Measurements from ENCODE around the gene MESP1. TPM values are rescaled to one million over a fixed set of nuclear protein-coding genes. Genes with fewer than 3 reads are reported as not detected.

The MESP1 gene
- total and polyA plus RNA-seq, 2 of the 13 experiments (the other 11 are each of a cell fraction or from before 2014, with no cell fraction given): not detected

GRCh38 chr15:89745768-89746167, 5.3 kb downstream of the MESP1 start:
- ChIA-PET POLR2A (no interaction called here), CTCF (ENCODE audit: low intra/inter-chr PET ratio, low total read pairs) (no interaction called here)
- Histone ChIP-seq H3K27me3 (ENCODE audit: control insufficient read depth in 1 of 2, insufficient read depth in 2 of 2, low read length in 2 of 2) (peaks cover 12 to 54% of the 10 kb centered on the region in 2 experiments; a peak in 4 of 5 replicates), H3K4me1 (ENCODE audit: insufficient read depth, low read length) (no peaks in the 10 kb centered on the region), H3K27ac (ENCODE audit: extremely low read length, insufficient read depth, low read length) (no peak overlapping the region), H3K79me2 (ENCODE audit: insufficient read depth, low read length) (no peaks in the 10 kb centered on the region), H4K20me1 (ENCODE audit: insufficient read depth, low read length) (no peaks in the 10 kb centered on the region), H2AFZ (ENCODE audit: low read length) (no peak overlapping the region), H3K9me3 (ENCODE audit: low read length) (no peaks in the 10 kb centered on the region), H3K4me2 (ENCODE audit: low read depth, low read length) (no peak overlapping the region), H3K4me3 (replicated peaks in 1 of 3; ENCODE audit: insufficient read depth in 1 of 3, low read depth in 2 of 3, low read length in 3 of 3) (no peak overlapping the region), H3K36me3 (replicated peaks in 1 of 2; ENCODE audit: control insufficient read depth in 1 of 2, insufficient read depth in 2 of 2, low read length in 2 of 2) (no peaks in the 10 kb centered on the region), H3K9ac (ENCODE audit: insufficient read depth, low read depth, low read length) (no peak overlapping the region)
- no peak for DNase-seq (ENCODE audit: low spot score)
- ATAC-seq: no peak
- WGBS (ENCODE audit: low lambda C conversion rate): 94% methylated on average over 1 of the region's 1 CpG
- TF ChIP-seq ZNF740 (CRISPR knock-in tag; IDR thresholded peaks at IDR 0.05) (no peak), CHCHD3 (CRISPR knock-in tag; IDR thresholded peaks at IDR 0.05) (no peak), PTBP1 (IDR thresholded peaks at IDR 0.05; ENCODE audit: low read depth, low read length, poor library complexity, severe bottlenecking) (no peak), CEBPG (CRISPR knock-in tag; IDR thresholded peaks at IDR 0.05) (no peak), NCOA2 (CRISPR knock-in tag; IDR thresholded peaks at IDR 0.05) (no peak), ARNT (IDR thresholded peaks at IDR 0.05) (no peak), ZMYM2 (CRISPR knock-in tag; IDR thresholded peaks at IDR 0.05) (no peak), ZNF44 (CRISPR knock-in tag; IDR thresholded peaks at IDR 0.05) (no peak), BRCA1 (CRISPR knock-in tag; IDR thresholded peaks at IDR 0.05) (no peak), GATAD1 (CRISPR knock-in tag; IDR thresholded peaks at IDR 0.05) (no peak), RFXAP (CRISPR knock-in tag; IDR thresholded peaks at IDR 0.05; ENCODE audit: borderline replicate concordance) (no peak)
- intact Hi-C loops (cut with micrococcal nuclease; ENCODE audit: unreplicated experiment) (no loop called here), in situ Hi-C loops (cut with HindIII; ENCODE audit: extremely low pct_ligation_motif_present, low pct_unique_long_range_greater_than_20kb) (loop anchor here (25.0 kb wide), 1 partner anchor 342 kb away; no protein-coding TSS in a partner anchor)
- BruUV-seq (replicated peaks): no TSS peak
- FAIRE-seq: no peak

- H3K9me3 ChIP-seq (ENCODE audit: low read length): no peaks in the 10 kb centered on the region
- no peaks in the 10 kb centered on the region for H3K36me3 ChIP-seq (replicated peaks in 1 of 2; ENCODE audit: control insufficient read depth in 1 of 2, insufficient read depth in 2 of 2, low read length in 2 of 2)
- ATAC-seq (no peak), FAIRE-seq (no peak), DNase-seq (ENCODE audit: low spot score) (no peak)
- no peak overlapping the region for H3K27ac ChIP-seq (ENCODE audit: extremely low read length, insufficient read depth, low read length)
- TF ChIP-seq ZBTB1 (CRISPR knock-in tag; IDR thresholded peaks at IDR 0.05; ENCODE audit: borderline replicate concordance): no peak
- no peak for TF ChIP-seq ZNF224 (CRISPR knock-in tag; IDR thresholded peaks at IDR 0.05)
- TF ChIP-seq SPEN (CRISPR knock-in tag; IDR thresholded peaks at IDR 0.05; ENCODE audit: low read depth): no peak
- TF ChIP-seq SNAI1 (CRISPR knock-in tag; IDR thresholded peaks at IDR 0.05; ENCODE audit: borderline replicate concordance): no peak
- no peak for TF ChIP-seq RAD21 (CRISPR knock-in tag; IDR thresholded peaks at IDR 0.05)
- no peak for TF ChIP-seq ZNF543 (CRISPR knock-in tag; IDR thresholded peaks at IDR 0.05)
- TF ChIP-seq BRF2 (CRISPR knock-in tag; IDR thresholded peaks at IDR 0.05): no peak
- TF ChIP-seq KDM2A (CRISPR knock-in tag; IDR thresholded peaks at IDR 0.05; ENCODE audit: borderline replicate concordance, low read depth): no peak
- TF ChIP-seq CBX2 (IDR thresholded peaks at IDR 0.05; ENCODE audit: low read depth, low read length): no peak
- no peak for TF ChIP-seq CBX2 (CRISPR knock-in tag; IDR thresholded peaks at IDR 0.05; ENCODE audit: low read depth)
- H3K4me3 ChIP-seq (replicated peaks in 1 of 3; ENCODE audit: insufficient read depth in 1 of 3, low read depth in 2 of 3, low read length in 3 of 3): no peak overlapping the region
- WGBS (ENCODE audit: low lambda C conversion rate): 44% methylated on average over 4 of the region's 13 CpGs
- H3K9ac ChIP-seq (ENCODE audit: insufficient read depth, low read depth, low read length): no peak overlapping the region
- H3K27me3 ChIP-seq (ENCODE audit: control insufficient read depth in 1 of 2, insufficient read depth in 2 of 2, low read length in 2 of 2): peaks cover 12 to 53% of the 10 kb centered on the region in 2 experiments; a peak in 4 of 5 replicates
- intact Hi-C loops (cut with micrococcal nuclease; ENCODE audit: unreplicated experiment) (no loop called here), in situ Hi-C loops (cut with HindIII; ENCODE audit: extremely low pct_ligation_motif_present, low pct_unique_long_range_greater_than_20kb) (loop anchor here (25.0 kb wide), 1 partner anchor 342 kb away; no protein-coding TSS in a partner anchor)
- no peak overlapping the region for H3K4me2 ChIP-seq (ENCODE audit: low read depth, low read length)
- ChIA-PET CTCF (ENCODE audit: low intra/inter-chr PET ratio, low total read pairs) (no interaction called here), POLR2A (no interaction called here)
- no TSS peak for BruUV-seq (replicated peaks)
- H3K4me1 ChIP-seq (ENCODE audit: insufficient read depth, low read length): no peaks in the 10 kb centered on the region
- no peak overlapping the region for H2AFZ ChIP-seq (ENCODE audit: low read length)
- H4K20me1 ChIP-seq (ENCODE audit: insufficient read depth, low read length): no peaks in the 10 kb centered on the region
- H3K79me2 ChIP-seq (ENCODE audit: insufficient read depth, low read length): no peaks in the 10 kb centered on the region
Observed at GRCh38 chr15:89745131-89745530, 5.9 kb downstream of the MESP1 start.

Data from HepG2 (cell line).